Brain microvascular endothelial cell (primary cell): Measurements from ENCODE around the gene CTSE.

Experiments
- DNase-seq: peaks from one replicate; pipeline ENCODE4 v3.0.0-alpha.2; 2020
- H3K27ac ChIP-seq: fragments of 250-450 bp; sonication (Bioruptor Pico); 2 replicates; pipeline ENCODE4 v1.5.1; 2020; ENCODE audit warnings: mild to moderate bottlenecking, moderate library complexity
- H3K27me3 ChIP-seq: fragments of 250-450 bp; sonication (Bioruptor Pico); replicated peaks from 2 replicates; pipeline ENCODE4 v1.5.1; 2020; ENCODE audit warnings: mild to moderate bottlenecking
- H3K36me3 ChIP-seq: fragments of 250-450 bp; sonication (Bioruptor Pico); replicated peaks from 2 replicates; pipeline ENCODE4 v1.5.1; 2020; ENCODE audit warnings: mild to moderate bottlenecking
- H3K4me3 ChIP-seq: 2 replicates; pipeline ENCODE4 v1.5.1; 2011; ENCODE audit warnings: low read depth, mild to moderate bottlenecking, control low read depth, low read length, moderate library complexity
- in situ Hi-C: cut with HindIII; loops from 2 replicates; pipeline ENCODE4 v1.10.0; 2017; ENCODE audit warnings: low sequenced_read_pairs, low pct_ligation_motif_present
- TF ChIP-seq, protein P1 (sequence below): IDR thresholded peaks from 2 replicates; pipeline ENCODE4 v1.5.1; 2011; ENCODE audit warnings: low read depth, mild to moderate bottlenecking, moderate library complexity, low read length, control low read depth, inconsistent platforms; ENCODE audit errors: missing control alignments

Gene CTSE

DNA sequence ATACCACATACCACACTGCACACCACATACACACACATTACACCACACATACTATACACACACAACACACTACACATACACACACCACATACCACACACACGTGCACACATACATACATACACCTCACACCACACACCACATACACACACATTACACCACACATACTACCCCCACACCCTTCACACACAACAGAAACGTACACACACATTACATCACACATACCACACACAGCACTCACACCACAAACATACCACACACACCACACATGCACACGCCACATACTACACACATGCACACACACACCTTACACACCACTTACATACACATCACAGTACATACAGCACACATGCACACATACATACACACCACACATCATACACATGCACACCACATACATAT, 49.0 kb downstream of the CTSE start:
- DNase-seq: no peak
- TF ChIP-seq, protein P1, sequence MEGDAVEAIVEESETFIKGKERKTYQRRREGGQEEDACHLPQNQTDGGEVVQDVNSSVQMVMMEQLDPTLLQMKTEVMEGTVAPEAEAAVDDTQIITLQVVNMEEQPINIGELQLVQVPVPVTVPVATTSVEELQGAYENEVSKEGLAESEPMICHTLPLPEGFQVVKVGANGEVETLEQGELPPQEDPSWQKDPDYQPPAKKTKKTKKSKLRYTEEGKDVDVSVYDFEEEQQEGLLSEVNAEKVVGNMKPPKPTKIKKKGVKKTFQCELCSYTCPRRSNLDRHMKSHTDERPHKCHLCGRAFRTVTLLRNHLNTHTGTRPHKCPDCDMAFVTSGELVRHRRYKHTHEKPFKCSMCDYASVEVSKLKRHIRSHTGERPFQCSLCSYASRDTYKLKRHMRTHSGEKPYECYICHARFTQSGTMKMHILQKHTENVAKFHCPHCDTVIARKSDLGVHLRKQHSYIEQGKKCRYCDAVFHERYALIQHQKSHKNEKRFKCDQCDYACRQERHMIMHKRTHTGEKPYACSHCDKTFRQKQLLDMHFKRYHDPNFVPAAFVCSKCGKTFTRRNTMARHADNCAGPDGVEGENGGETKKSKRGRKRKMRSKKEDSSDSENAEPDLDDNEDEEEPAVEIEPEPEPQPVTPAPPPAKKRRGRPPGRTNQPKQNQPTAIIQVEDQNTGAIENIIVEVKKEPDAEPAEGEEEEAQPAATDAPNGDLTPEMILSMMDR: no peak
- Histone ChIP-seq H3K36me3 (no peaks in the 10 kb centered on the region), H3K4me3 (no peak overlapping the region), H3K27me3 (no peaks in the 10 kb centered on the region), H3K27ac (no peak overlapping the region)
- in situ Hi-C loops: loop anchor here (25.0 kb wide), 1 partner anchor 138 kb away; the partner anchor contains the start of gene AVPR1B

DNA sequence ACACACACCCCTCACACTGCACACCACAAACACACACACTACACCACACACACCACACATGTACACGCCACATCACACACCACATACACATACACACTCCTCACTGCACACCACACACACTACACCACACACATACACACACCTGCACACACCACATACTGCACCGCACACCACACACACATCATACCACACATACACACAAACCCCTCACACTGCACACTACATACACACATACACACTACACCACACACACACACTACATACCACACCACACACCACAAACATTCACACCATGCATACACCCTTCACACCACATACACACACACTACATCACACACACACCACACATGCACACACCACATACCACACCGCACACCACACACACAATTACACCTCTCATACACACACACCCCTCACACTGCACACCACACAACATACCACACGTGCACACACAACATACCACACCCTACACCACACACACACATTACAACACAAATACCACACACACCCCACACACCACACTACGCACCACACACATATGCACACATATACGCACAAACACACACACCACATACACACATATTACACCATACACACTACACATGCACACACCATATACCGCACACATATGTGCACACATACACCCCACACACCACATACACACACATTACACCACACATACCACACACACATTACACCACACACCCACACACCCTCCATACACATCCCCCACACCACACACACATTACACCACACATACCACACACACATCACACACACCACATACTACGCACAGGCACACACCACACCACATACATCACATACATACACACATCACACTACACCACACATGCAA, 50.1 kb downstream of the CTSE start:
- in situ Hi-C loops: no loop called here
- Histone ChIP-seq H3K27me3 (no peaks in the 10 kb centered on the region), H3K4me3 (no peak overlapping the region), H3K27ac (no peak overlapping the region), H3K36me3 (no peaks in the 10 kb centered on the region)
- DNase-seq: no peak
- TF ChIP-seq, protein P1: no peak

DNA sequence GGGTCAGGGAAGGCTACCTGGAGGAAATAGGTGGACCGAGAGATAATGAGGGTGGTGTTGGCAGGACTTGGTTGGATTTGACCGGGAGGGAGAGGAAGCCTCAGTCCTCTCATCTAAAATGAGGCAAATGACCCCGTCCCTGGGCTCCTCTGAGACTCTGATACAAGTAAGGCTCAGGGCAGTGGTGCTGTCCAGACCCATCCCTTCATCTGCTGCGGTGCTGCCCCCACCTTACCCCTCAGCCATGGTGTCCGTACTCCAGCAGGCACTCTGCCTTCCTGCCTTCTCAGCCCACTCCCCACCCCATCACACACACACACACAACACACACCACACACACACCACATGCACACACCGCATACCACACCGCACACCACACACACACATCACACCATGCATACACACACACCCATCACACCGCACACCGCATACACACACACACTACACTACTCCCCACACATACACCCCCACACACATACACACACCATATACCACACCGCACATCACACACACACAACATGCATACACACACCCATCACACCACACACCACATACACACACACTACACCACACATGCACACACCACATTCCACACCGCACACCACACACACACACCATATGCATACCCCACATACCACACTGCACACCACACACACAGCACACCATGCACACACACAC, 51.1 kb downstream of the CTSE start:
- in situ Hi-C loops: no loop called here
- no peak overlapping the region for H3K4me3 ChIP-seq
- no peak for DNase-seq
- H3K36me3 ChIP-seq: no peaks in the 10 kb centered on the region
- no peaks in the 10 kb centered on the region for H3K27me3 ChIP-seq
- TF ChIP-seq, protein P1: no peak
- no peak overlapping the region for H3K27ac ChIP-seq

DNA sequence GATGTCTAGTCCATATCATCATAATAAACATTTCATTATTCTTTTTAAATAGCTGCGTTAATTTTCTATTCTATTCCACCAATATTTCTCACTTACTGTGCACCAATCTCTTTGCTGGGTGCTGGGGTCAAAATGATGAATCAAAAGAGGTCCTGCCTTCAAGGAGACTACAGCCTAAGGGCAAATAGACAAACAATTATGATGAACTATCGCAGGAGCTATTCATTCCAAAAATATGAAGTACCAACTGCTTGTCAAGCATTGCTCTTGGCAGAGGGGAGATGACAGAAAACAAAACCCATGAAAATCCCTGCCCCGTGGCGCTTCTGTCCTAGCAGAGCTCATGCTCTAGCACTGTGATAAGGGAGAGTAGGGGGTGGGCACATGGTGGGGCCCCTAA, 51.6 kb downstream of the CTSE start:
- H3K36me3 ChIP-seq: no peaks in the 10 kb centered on the region
- in situ Hi-C loops: no loop called here
- DNase-seq: no peak
- no peaks in the 10 kb centered on the region for H3K27me3 ChIP-seq
- H3K27ac ChIP-seq: no peak overlapping the region
- TF ChIP-seq, protein P1: no peak
- no peak overlapping the region for H3K4me3 ChIP-seq

DNA sequence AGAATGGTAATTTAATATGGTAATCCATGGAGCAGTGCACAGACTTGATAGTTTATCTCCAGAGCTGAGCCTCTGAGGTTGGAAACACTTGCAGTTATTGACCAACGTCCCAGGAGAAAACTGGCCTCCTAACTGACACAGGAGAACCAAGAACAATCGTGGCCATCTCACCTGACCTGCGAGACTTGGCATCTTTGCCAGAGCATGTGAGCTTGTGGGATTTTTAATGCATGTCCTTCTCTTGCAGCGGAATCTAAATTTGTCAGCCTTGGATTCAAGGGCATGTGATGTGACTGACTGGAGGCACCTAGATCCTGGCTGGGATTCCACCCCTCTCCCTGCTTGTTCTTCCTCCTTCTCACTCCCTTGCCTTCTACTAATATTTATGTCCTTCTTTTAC, 52.6 kb downstream of the CTSE start:
- no peaks in the 10 kb centered on the region for H3K36me3 ChIP-seq
- no peak overlapping the region for H3K4me3 ChIP-seq
- H3K27ac ChIP-seq: no peak overlapping the region
- DNase-seq: no peak
- TF ChIP-seq, protein P1: no peak
- in situ Hi-C loops: no loop called here
- no peaks in the 10 kb centered on the region for H3K27me3 ChIP-seq
